Activated B cell treated with CpG ODN at 0.5 μM for 24 hours (primary cell): ENCODE data around the gene TRIP13. TPM values are rescaled to one million over a fixed set of nuclear protein-coding genes. Genes with fewer than 3 reads are reported as not detected.
A peak's percentile ranks its signal among the peaks of the same experiment; 100 is the strongest.

Experiments used
- ATAC-seq: fragments of 200-7000 bp; cut with Tn5 transposase; one replicate; pipeline ENCODE4 v1.10.0; 2021; ENCODE audit warnings: low read depth, mild to moderate bottlenecking, moderate library complexity
- CTCF ChIA-PET: fragments of 350-600 bp; sonication (Branson Sonifier 250); formaldehyde crosslinking; loops from one replicate; lab custom pipeline; 2021; ENCODE audit warnings: antibody characterized with exemption; lab: Charles Lee
- POLR2A ChIA-PET: fragments of 350-600 bp; sonication (Branson Sonifier 250); formaldehyde crosslinking; loops from one replicate; lab custom pipeline; 2021; ENCODE audit warnings: antibody characterized with exemption; lab: Charles Lee
- DNase-seq: peaks from one replicate; pipeline ENCODE4 v3.0.0; 2022
- H3K27ac Mint-ChIP-seq: one replicate; pipeline ENCODE4 v1.8.0; 2020; ENCODE audit warnings: mixed read lengths
- H3K27me3 Mint-ChIP-seq: one replicate; pipeline ENCODE4 v1.8.0; 2021; ENCODE audit warnings: mixed read lengths
- H3K36me3 Mint-ChIP-seq: one replicate; pipeline ENCODE4 v1.8.0; 2021; ENCODE audit warnings: low read depth, mixed read lengths
- H3K4me1 Mint-ChIP-seq: one replicate; pipeline ENCODE4 v1.8.0; 2021; ENCODE audit warnings: mixed read lengths
- H3K4me3 Mint-ChIP-seq: one replicate; pipeline ENCODE4 v1.8.0; 2020; ENCODE audit warnings: mild to moderate bottlenecking, mixed read lengths
- H3K9me3 Mint-ChIP-seq: one replicate; pipeline ENCODE4 v1.8.0; 2020; ENCODE audit warnings: mixed read lengths
- CTCF ChIP-seq: fragments of 200-600 bp; IDR thresholded peaks from one replicate; pipeline ENCODE4 v1.8.0; 2022; ENCODE audit warnings: antibody characterized with exemption, mild to moderate bottlenecking
- intact Hi-C: fragments of 100-400 bp; cut with micrococcal nuclease; formaldehyde crosslinking; loops from one replicate; pipeline ENCODE4 v1.15.1; 2024
- total RNA-seq: library from RNA; stranded (reverse); gene quantifications from 2 replicates; pipeline ENCODE4 v1.2.3, GENCODE V29; 2022

The TRIP13 gene
- total RNA-seq, 1 donor from 2014 or later, result 4.1 TPM

- DNase-seq, result no peak
- intact Hi-C loops, result no loop called here
- Mint-ChIP-seq H3K27ac (no peak overlapping the region), H3K9me3 (no peaks in the 10 kb centered on the region), H3K36me3 (no peaks in the 10 kb centered on the region), H3K4me3 (no peak overlapping the region), H3K27me3 (peaks cover 37% of the 10 kb centered on the region), H3K4me1 (peaks cover 9% of the 10 kb centered on the region)
- CTCF ChIA-PET, result no interaction called here
- no peak for ATAC-seq
- TF ChIP-seq CTCF, result no peak
- POLR2A ChIA-PET, result no interaction called here
Measured at GRCh38 chr5:961711-962240, 69.1 kb downstream of the TRIP13 start.

- no peak for ATAC-seq
- no peak for DNase-seq
- Mint-ChIP-seq H3K36me3 (no peaks in the 10 kb centered on the region), H3K27ac (no peak overlapping the region), H3K9me3 (no peaks in the 10 kb centered on the region), H3K27me3 (peaks cover 36% of the 10 kb centered on the region), H3K4me1 (peaks cover 9% of the 10 kb centered on the region), H3K4me3 (no peak overlapping the region)
- POLR2A ChIA-PET, result no interaction called here
- intact Hi-C loops, result no loop called here
- no peak for TF ChIP-seq CTCF
- CTCF ChIA-PET, result no interaction called here
Measured at GRCh38 chr5:962386-962785, 69.7 kb downstream of the TRIP13 start.

- H3K9me3 Mint-ChIP-seq, result no peaks in the 10 kb centered on the region
- intact Hi-C loops, result no loop called here
- ATAC-seq, result no peak
- DNase-seq, result no peak
- H3K36me3 Mint-ChIP-seq, result no peaks in the 10 kb centered on the region
- no peak overlapping the region for H3K27ac Mint-ChIP-seq
- ChIA-PET CTCF (no interaction called here), POLR2A (no interaction called here)
- no peak overlapping the region for H3K4me3 Mint-ChIP-seq
- no peak for TF ChIP-seq CTCF
- peaks cover 40% of the 10 kb centered on the region for H3K27me3 Mint-ChIP-seq
- peaks cover 9% of the 10 kb centered on the region for H3K4me1 Mint-ChIP-seq
Measured at GRCh38 chr5:962801-963200, 70.1 kb downstream of the TRIP13 start.

- POLR2A ChIA-PET, result no interaction called here
- ATAC-seq (peak; percentile 25), DNase-seq (no peak)
- CTCF ChIA-PET, result no interaction called here
- Mint-ChIP-seq H3K27me3 (peaks cover 43% of the 10 kb centered on the region), H3K4me1 (peaks cover 9% of the 10 kb centered on the region), H3K27ac (no peak overlapping the region), H3K4me3 (no peak overlapping the region), H3K36me3 (no peaks in the 10 kb centered on the region), H3K9me3 (no peaks in the 10 kb centered on the region)
- intact Hi-C loops, result no loop called here
- no peak for TF ChIP-seq CTCF
Measured at GRCh38 chr5:963310-963672, 70.6 kb downstream of the TRIP13 start.

GRCh38 chr5:963673-964531 lies 71.2 kb downstream of the TRIP13 start:
- peaks cover 48% of the 10 kb centered on the region for H3K27me3 Mint-ChIP-seq
- no peaks in the 10 kb centered on the region for H3K9me3 Mint-ChIP-seq
- ATAC-seq (peak; percentile 81), DNase-seq (no peak)
- intact Hi-C loops, result no loop called here
- ChIA-PET POLR2A (no interaction called here), CTCF (no interaction called here)
- no peaks in the 10 kb centered on the region for H3K36me3 Mint-ChIP-seq
- TF ChIP-seq CTCF, result no peak
- H3K4me1 Mint-ChIP-seq, result peaks cover 9% of the 10 kb centered on the region
- no peak overlapping the region for H3K27ac Mint-ChIP-seq
- no peak overlapping the region for H3K4me3 Mint-ChIP-seq
